K562 (cell line): Measurements from ENCODE around the gene TMPRSS9.

Experiments
- FOS ChIP-seq: IDR thresholded peaks from 3 replicates; pipeline ENCODE4 v1.6.1; 2011; ENCODE audit not compliant: insufficient read length; ENCODE audit errors: extremely low read depth
- HNRNPH1 ChIP-seq: fragments of 200-400 bp; formaldehyde crosslinking; optimal IDR thresholded peaks from 2 replicates; pipeline ENCODE3; 2017; ENCODE audit warnings: low read depth, mild to moderate bottlenecking, low read length, moderate library complexity
- SMC3 ChIP-seq: conservative IDR thresholded peaks from 2 replicates; pipeline ENCODE4 v1.6.1; 2011; ENCODE audit warnings: low read depth, low read length, improper control_type of control experiment; ENCODE audit not compliant: insufficient read depth
- TCF3 ChIP-seq: sonication (generic); formaldehyde crosslinking; IDR thresholded peaks from 2 replicates; pipeline ENCODE4 v1.4.0; 2020; ENCODE audit warnings: mild to moderate bottlenecking, missing genetic modification reagents
- ZBTB43 ChIP-seq: sonication (generic); formaldehyde crosslinking; IDR thresholded peaks from 2 replicates; pipeline ENCODE4 v1.8.0; 2023; ENCODE audit warnings: mild to moderate bottlenecking, missing genetic modification reagents
- ZNF324 ChIP-seq: fragments of 250-450 bp; sonication (Bioruptor Pico); IDR thresholded peaks from 2 replicates; pipeline ENCODE4 v1.4.0; 2020; ENCODE audit warnings: mild to moderate bottlenecking
- TF ChIP-seq, protein P1 (sequence below), 3 experiments: IDR thresholded peaks in 2 of 3; conservative IDR thresholded peaks in 1 of 3; 2 replicates each; pipeline ENCODE4 v1.5.1; 2011 to 2012; ENCODE audit warnings: low read length in 3 of 3, mild to moderate bottlenecking in 3 of 3, control low read depth in 2 of 3, improper control_type of control experiment in 1 of 3, inconsistent platforms in 1 of 3, low read depth in 1 of 3, mixed read lengths in 1 of 3, moderate library complexity in 1 of 3; ENCODE audit not compliant: insufficient read depth in 2 of 3

DNA sequence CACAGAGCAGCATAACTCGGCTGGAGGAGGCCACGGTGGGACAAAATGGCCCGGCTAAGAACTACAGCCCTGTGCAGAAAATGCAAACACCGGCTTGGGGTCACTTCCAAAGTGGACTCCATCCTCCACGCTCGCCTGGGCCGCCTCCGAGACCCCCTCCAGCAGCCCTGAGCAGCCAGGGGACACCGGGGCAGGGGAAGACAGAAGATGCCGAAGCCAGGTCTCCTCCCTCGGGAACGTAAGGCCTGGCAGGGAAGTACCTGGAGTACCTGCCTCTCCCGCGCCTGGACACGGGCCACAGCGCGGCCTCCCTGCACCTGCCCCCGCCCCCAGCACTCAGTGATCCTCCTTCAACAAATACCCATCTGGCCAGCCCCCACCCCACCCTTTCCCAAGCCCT is 91.7 kb downstream of the TMPRSS9 start:
- TF ChIP-seq FOS (no peak), HNRNPH1 (no peak), TCF3 (CRISPR knock-in tag) (no peak), ZNF324 (CRISPR knock-in tag) (no peak), SMC3 (no peak), ZBTB43 (CRISPR knock-in tag) (no peak)
- TF ChIP-seq, protein P1, sequence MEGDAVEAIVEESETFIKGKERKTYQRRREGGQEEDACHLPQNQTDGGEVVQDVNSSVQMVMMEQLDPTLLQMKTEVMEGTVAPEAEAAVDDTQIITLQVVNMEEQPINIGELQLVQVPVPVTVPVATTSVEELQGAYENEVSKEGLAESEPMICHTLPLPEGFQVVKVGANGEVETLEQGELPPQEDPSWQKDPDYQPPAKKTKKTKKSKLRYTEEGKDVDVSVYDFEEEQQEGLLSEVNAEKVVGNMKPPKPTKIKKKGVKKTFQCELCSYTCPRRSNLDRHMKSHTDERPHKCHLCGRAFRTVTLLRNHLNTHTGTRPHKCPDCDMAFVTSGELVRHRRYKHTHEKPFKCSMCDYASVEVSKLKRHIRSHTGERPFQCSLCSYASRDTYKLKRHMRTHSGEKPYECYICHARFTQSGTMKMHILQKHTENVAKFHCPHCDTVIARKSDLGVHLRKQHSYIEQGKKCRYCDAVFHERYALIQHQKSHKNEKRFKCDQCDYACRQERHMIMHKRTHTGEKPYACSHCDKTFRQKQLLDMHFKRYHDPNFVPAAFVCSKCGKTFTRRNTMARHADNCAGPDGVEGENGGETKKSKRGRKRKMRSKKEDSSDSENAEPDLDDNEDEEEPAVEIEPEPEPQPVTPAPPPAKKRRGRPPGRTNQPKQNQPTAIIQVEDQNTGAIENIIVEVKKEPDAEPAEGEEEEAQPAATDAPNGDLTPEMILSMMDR (IDR thresholded peaks at IDR 0.05 in 2 of 3, conservative IDR thresholded peaks at IDR 0.05 in 1 of 3; ENCODE audit: insufficient read depth in 2 of 3, low read depth in 1 of 3, low read length in 3 of 3), result no peak
